K562 (cell line): ENCODE results near the gene TRAPPC12. TPM values are rescaled to one million over a fixed set of nuclear protein-coding genes. Genes with fewer than 3 reads are reported as not detected.

Experiments used
- ATAC-seq: fragments of 200-7000 bp; cut with Tn5 transposase; 3 replicates; pipeline ENCODE4 v1.9.1; 2020; ENCODE audit warnings: moderate library complexity
- BruUV-seq: library from RNA; stranded (reverse); fragments of 400-500 nt; replicated peaks from 2 replicates; lab custom pipeline; 2021; lab: Mats Ljungman, UMichigan
- CTCF ChIA-PET: fragments of 300-600 bp; formaldehyde crosslinking; extraction: SDS; loops from one replicate; lab custom pipeline; 2021; ENCODE audit warnings: low intra/inter-chr PET ratio; lab: Yijun Ruan, JAX
- POLR2A ChIA-PET: fragments of 300-600, 350-650 bp; sonication (Branson Sonifier 250); formaldehyde crosslinking; extraction: SDS; loops from one replicate; lab custom pipeline; 2021; ENCODE audit warnings: antibody characterized with exemption, inconsistent platforms; lab: Yijun Ruan, JAX
- DNase-seq, 4 experiments: peaks; one replicate each; pipeline versions ENCODE4 v3.0.0 to v3.0.0-alpha.2; 2011 to 2018; ENCODE audit warnings: low spot score in 3 of 4, mixed read lengths in 3 of 4; ENCODE audit errors: extremely low read depth in 1 of 4
- FAIRE-seq: peaks from 2 replicates; lab custom pipeline; 2011; peaks lifted over from hg19 to GRCh38; lab: Jason Lieb, UNC
- H2AFZ ChIP-seq: 2 replicates; pipeline ENCODE4 v1.6.0; 2011; ENCODE audit warnings: low read depth, low read length, control low read depth, inconsistent platforms
- H3K27ac ChIP-seq: fragments of 200-600 bp; 3 replicates; pipeline ENCODE4 v1.8.0; 2011; ENCODE audit warnings: low read depth, mild to moderate bottlenecking, control low read depth, inconsistent platforms, low read length, moderate library complexity, mixed read lengths; ENCODE audit errors: extremely low read depth
- H3K27me3 ChIP-seq, 2 experiments: fragments of 300-600 bp in 1 of 2; 2 replicates in 1 of 2; 3 replicates in 1 of 2; pipeline versions ENCODE4 v1.6.0 to v1.8.0; 2011; ENCODE audit warnings: inconsistent platforms in 2 of 2, low read length in 2 of 2, mild to moderate bottlenecking in 1 of 2, mixed read lengths in 1 of 2, moderate library complexity in 1 of 2; ENCODE audit not compliant: control insufficient read depth in 2 of 2, insufficient read depth in 2 of 2
- H3K36me3 ChIP-seq: fragments of 300-600 bp; 3 replicates; pipeline ENCODE4 v1.8.0; 2011; ENCODE audit warnings: mild to moderate bottlenecking, low read length, inconsistent platforms; ENCODE audit not compliant: control insufficient read depth, insufficient read depth
- H3K4me1 ChIP-seq, 2 experiments: fragments of 200-600 bp in 1 of 2; replicated peaks in 1 of 2; 2 replicates in 1 of 2; 3 replicates in 1 of 2; pipeline versions ENCODE4 v1.5.1 to v1.8.0; 2011; ENCODE audit warnings: inconsistent platforms in 2 of 2, low read length in 2 of 2, mild to moderate bottlenecking in 1 of 2, mixed read lengths in 1 of 2, moderate library complexity in 1 of 2; ENCODE audit not compliant: control insufficient read depth in 2 of 2, insufficient read depth in 2 of 2
- H3K4me2 ChIP-seq: 2 replicates; pipeline ENCODE4 v1.6.1; 2011; ENCODE audit warnings: low read length, control low read depth, inconsistent platforms, mixed read lengths; ENCODE audit not compliant: insufficient read depth
- H3K4me3 ChIP-seq: fragments of 200-600 bp; sonication (generic), shearing (Covaris generic); 2 replicates; pipeline ENCODE4 v1.5.1; 2016; ENCODE audit warnings: control low read depth, inconsistent platforms
- H3K79me2 ChIP-seq: fragments of 200-600 bp; 3 replicates; pipeline ENCODE4 v1.8.0; 2011; ENCODE audit warnings: low read length, inconsistent platforms; ENCODE audit not compliant: control insufficient read depth, insufficient read depth
- H3K9ac ChIP-seq, 2 experiments: 2 replicates each; pipeline versions ENCODE4 v1.6.0 to v1.6.1; 2011; ENCODE audit warnings: low read depth in 2 of 2, low read length in 2 of 2, control low read depth in 1 of 2, inconsistent platforms in 1 of 2, mild to moderate bottlenecking in 1 of 2, mixed read lengths in 1 of 2; ENCODE audit not compliant: insufficient read depth in 1 of 2
- H3K9me1 ChIP-seq: one replicate; pipeline ENCODE4 v1.6.0; 2011; ENCODE audit warnings: inconsistent platforms, mild to moderate bottlenecking, low read length, moderate library complexity; ENCODE audit not compliant: control insufficient read depth, insufficient read depth
- H3K9me3 ChIP-seq: replicated peaks from 2 replicates; pipeline ENCODE4 v1.5.1; 2011; ENCODE audit warnings: low read depth, low read length, inconsistent platforms; ENCODE audit not compliant: control insufficient read depth, insufficient read depth
- H4K20me1 ChIP-seq: replicated peaks from 2 replicates; pipeline ENCODE4 v1.6.1; 2011; ENCODE audit warnings: low read length, inconsistent platforms, mixed read lengths; ENCODE audit not compliant: control insufficient read depth, insufficient read depth
- CBX1 ChIP-seq: sonication (generic); IDR thresholded peaks from 2 replicates; pipeline ENCODE4 v1.6.1; 2016; ENCODE audit warnings: antibody characterized with exemption, low read depth, mild to moderate bottlenecking
- FOXM1 ChIP-seq, 2 experiments: fragments of 450-650 bp in 1 of 2; sonication (generic) in 1 of 2; formaldehyde crosslinking in 1 of 2; IDR thresholded peaks; 2 replicates each; pipeline versions ENCODE4 v1.6.1 to v1.9.0; 2017 to 2022; ENCODE audit warnings: low read depth in 2 of 2, mild to moderate bottlenecking in 2 of 2, missing genetic modification reagents in 1 of 2, moderate library complexity in 1 of 2
- JUNB ChIP-seq: fragments of 450-650 bp; formaldehyde crosslinking; conservative IDR thresholded peaks from 2 replicates; pipeline ENCODE4 v1.4.0; 2020; ENCODE audit warnings: mild to moderate bottlenecking
- MEIS2 ChIP-seq: fragments of 450-650 bp; IDR thresholded peaks from 2 replicates; pipeline ENCODE4 v1.6.1; 2014; ENCODE audit warnings: mild to moderate bottlenecking; ENCODE audit not compliant: partially characterized antibody
- SMAD1 ChIP-seq: fragments of 150-350 bp; IDR thresholded peaks from 2 replicates; pipeline ENCODE4 v1.6.1; 2014; ENCODE audit warnings: low read length, low read depth; ENCODE audit not compliant: partially characterized antibody
- TRIM24 ChIP-seq, 2 experiments: fragments of 450-650 bp; IDR thresholded peaks; 2 replicates each; pipeline ENCODE4 v1.6.1; 2016
- TRIM28 ChIP-seq: fragments of 450-650 bp; IDR thresholded peaks from 2 replicates; pipeline ENCODE4 v1.6.1; 2017
- ZNF384 ChIP-seq: IDR thresholded peaks from 2 replicates; pipeline ENCODE4 v1.6.1; 2012; ENCODE audit warnings: low read depth, low read length, improper control_type of control experiment
- WGBS: fragments of 100-300 bp; shearing (Covaris generic); methylation state at CpG from one replicate; pipeline ENCODE4 v1.1.6; 2016; ENCODE audit warnings: low coverage, mixed read lengths; ENCODE audit not compliant: insufficient coverage; ENCODE audit errors: missing lambda C conversion rate; 5-methylcytosine and 5-hydroxymethylcytosine counted together
- in situ Hi-C: fragments of 300-500 bp; cut with MboI; formaldehyde crosslinking; loops from 4 replicates; pipeline ENCODE4 v1.15.0; 2018; ENCODE audit warnings: inconsistent platforms, mixed read lengths
- intact Hi-C: fragments of 100-400 bp; cut with micrococcal nuclease; formaldehyde crosslinking; loops from 2 replicates; pipeline ENCODE4 v1.14.2; 2022
- polyA plus RNA-seq, 8 experiments: library from polyadenylated mRNA; depleted of rRNA in 4 of 8; stranded (reverse) in 5 of 8; unstranded in 3 of 8; fragments of >200 nt; fragmentation: Nextera tagmentation in 2 of 8; fragmentation: Illumina TruSeq in 1 of 8; extraction: Ambion mirVana in 2 of 8; extraction: Trizol in 1 of 8; gene quantifications; 2 replicates each; pipeline versions ENCODE4 v1.2.1 to v1.2.3, GENCODE V29; 2011 to 2014; ENCODE audit warnings: inconsistent platforms in 1 of 8, missing spikeins in 1 of 8
- total RNA-seq, 7 experiments: library from RNA; depleted of rRNA in 6 of 7; stranded (reverse); fragments of >200 nt in 6 of 7; fragmentation: Illumina TruSeq in 2 of 7; extraction: Trizol in 2 of 7; gene quantifications; 2 replicates each; pipeline versions ENCODE4 v1.2.1 to v1.2.3, GENCODE V29; 2011 to 2021; ENCODE audit warnings: low replicate concordance in 1 of 7
- TF ChIP-seq, protein P1 (sequence below): fragments of 250-450 bp; sonication (Bioruptor Pico); IDR thresholded peaks from 2 replicates; pipeline ENCODE4 v1.5.0; 2022; ENCODE audit warnings: mild to moderate bottlenecking

TRAPPC12 gene
- total and polyA plus RNA-seq, 9 of the 15 experiments (the other 6 are each of a cell fraction or from before 2014, with no cell fraction given): 8.0 to 75.2 (median 39.1) TPM

DNA sequence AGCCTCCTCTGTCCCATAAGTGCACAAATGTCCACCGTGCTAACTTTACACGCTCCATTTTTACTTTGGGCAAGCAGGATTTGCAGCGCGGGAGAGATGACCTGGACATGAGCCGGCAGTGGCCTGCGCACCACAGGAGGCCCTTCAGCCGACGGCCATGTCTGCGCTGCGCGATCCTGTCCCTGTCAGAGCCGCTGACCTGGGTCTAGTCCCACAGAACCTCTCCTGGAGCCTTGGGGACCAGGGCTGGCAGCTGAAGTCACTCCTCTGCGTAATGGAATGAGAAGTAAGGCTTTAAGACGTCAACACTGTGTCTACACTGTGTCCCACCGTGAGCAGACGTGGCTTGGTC is 110.2 kb downstream of the TRAPPC12 start:
- H3K27me3 ChIP-seq: no peaks in the 10 kb centered on the region
- H4K20me1 ChIP-seq: no peaks in the 10 kb centered on the region
- H3K9me3 ChIP-seq: peaks cover 1% of the 10 kb centered on the region
- ATAC-seq (no peak), DNase-seq (no peak), FAIRE-seq (no peak)
- no peak overlapping the region for H2AFZ ChIP-seq
- in situ Hi-C loops (loop anchor here (10.0 kb wide), 1 partner anchor 165 kb away; the partner anchor contains the start of gene ALLC), intact Hi-C loops (no loop called here)
- H3K9ac ChIP-seq: peak overlapping the region in 1 of 2 experiments; percentile 4; a peak in 2 of 4 replicates
- no peak overlapping the region for H3K4me3 ChIP-seq
- H3K36me3 ChIP-seq: no peaks in the 10 kb centered on the region; the same call in 2 of the 3 replicates
- H3K4me1 ChIP-seq: peaks cover 12 to 43% of the 10 kb centered on the region in 2 experiments; a peak in 4 of 5 replicates
- CTCF ChIA-PET: interaction anchor here (0.6 kb wide), 1 partner anchor 30 kb away, joined by 3 read pairs; the partner anchor contains the start of gene ADI1
- TF ChIP-seq JUNB (CRISPR knock-in tag): no peak
- no peak for TF ChIP-seq FOXM1 (IDR thresholded peaks at IDR 0.05; ENCODE audit: low read depth)
- TF ChIP-seq FOXM1 (CRISPR knock-in tag; IDR thresholded peaks at IDR 0.05; ENCODE audit: low read depth): no peak
- no peak for TF ChIP-seq SMAD1
- TF ChIP-seq MEIS2: no peak
- no peak for TF ChIP-seq ZNF384
- TF ChIP-seq, protein P1, sequence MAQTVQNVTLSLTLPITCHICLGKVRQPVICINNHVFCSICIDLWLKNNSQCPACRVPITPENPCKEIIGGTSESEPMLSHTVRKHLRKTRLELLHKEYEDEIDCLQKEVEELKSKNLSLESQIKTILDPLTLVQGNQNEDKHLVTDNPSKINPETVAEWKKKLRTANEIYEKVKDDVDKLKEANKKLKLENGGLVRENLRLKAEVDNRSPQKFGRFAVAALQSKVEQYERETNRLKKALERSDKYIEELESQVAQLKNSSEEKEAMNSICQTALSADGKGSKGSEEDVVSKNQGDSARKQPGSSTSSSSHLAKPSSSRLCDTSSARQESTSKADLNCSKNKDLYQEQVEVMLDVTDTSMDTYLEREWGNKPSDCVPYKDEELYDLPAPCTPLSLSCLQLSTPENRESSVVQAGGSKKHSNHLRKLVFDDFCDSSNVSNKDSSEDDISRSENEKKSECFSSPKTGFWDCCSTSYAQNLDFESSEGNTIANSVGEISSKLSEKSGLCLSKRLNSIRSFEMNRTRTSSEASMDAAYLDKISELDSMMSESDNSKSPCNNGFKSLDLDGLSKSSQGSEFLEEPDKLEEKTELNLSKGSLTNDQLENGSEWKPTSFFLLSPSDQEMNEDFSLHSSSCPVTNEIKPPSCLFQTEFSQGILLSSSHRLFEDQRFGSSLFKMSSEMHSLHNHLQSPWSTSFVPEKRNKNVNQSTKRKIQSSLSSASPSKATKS (CRISPR knock-in tag): no peak
- no peak for TF ChIP-seq TRIM24 (IDR thresholded peaks at IDR 0.05)
- no peak for TF ChIP-seq TRIM28
- no peak for TF ChIP-seq CBX1
- no peaks in the 10 kb centered on the region for H3K9me1 ChIP-seq
- H3K4me2 ChIP-seq: no peak overlapping the region
- WGBS: 71% methylated on average over 12 of the region's 16 CpGs
- H3K79me2 ChIP-seq: no peaks in the 10 kb centered on the region
- H3K27ac ChIP-seq: no peak overlapping the region
- POLR2A ChIA-PET: no interaction called here
- no TSS peak for BruUV-seq
